HG03571 (cell line): ENCODE data around the gene LCMT2.

Experiments used
- ATAC-seq: cut with Tn5 transposase; IDR thresholded peaks from one replicate; pipeline ENCODE4 v1.9.1; 2021; ENCODE audit not compliant: unreplicated experiment

The LCMT2 gene, protein sequence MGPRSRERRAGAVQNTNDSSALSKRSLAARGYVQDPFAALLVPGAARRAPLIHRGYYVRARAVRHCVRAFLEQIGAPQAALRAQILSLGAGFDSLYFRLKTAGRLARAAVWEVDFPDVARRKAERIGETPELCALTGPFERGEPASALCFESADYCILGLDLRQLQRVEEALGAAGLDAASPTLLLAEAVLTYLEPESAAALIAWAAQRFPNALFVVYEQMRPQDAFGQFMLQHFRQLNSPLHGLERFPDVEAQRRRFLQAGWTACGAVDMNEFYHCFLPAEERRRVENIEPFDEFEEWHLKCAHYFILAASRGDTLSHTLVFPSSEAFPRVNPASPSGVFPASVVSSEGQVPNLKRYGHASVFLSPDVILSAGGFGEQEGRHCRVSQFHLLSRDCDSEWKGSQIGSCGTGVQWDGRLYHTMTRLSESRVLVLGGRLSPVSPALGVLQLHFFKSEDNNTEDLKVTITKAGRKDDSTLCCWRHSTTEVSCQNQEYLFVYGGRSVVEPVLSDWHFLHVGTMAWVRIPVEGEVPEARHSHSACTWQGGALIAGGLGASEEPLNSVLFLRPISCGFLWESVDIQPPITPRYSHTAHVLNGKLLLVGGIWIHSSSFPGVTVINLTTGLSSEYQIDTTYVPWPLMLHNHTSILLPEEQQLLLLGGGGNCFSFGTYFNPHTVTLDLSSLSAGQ

DNA sequence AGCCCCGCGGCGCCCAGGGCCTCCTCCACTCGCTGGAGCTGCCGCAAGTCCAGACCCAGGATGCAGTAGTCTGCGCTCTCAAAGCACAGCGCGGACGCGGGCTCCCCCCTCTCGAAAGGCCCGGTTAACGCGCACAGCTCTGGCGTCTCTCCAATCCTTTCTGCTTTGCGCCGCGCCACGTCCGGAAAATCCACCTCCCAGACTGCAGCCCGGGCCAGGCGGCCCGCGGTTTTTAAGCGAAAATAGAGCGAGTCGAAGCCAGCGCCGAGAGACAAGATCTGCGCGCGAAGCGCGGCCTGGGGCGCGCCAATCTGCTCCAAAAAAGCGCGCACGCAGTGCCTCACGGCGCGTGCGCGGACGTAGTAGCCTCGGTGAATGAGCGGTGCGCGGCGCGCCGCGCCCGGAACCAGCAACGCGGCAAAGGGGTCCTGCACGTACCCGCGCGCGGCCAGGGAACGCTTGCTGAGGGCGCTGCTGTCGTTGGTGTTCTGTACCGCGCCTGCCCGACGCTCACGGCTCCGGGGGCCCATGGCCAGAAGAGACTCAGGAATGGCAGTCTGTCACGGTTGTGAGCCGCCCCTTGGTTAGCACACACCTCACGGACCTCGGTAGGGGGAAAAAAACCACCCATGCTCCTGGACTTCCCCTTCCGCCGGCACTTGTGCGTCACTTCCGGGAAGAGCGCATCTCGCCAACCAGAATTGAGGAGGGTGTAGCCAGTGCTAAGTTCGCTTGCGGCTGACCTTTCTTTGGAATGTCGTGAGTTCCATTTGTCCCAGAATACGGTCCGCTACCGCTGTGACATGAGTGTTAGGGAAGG is at the start of gene LCMT2:
Gene LCMT2, minus strand, starts transcription at position 614 of the 820 bp plus-strand sequence. Its CDS starts 84 bp downstream, at position 530.
- ATAC-seq, result peak; percentile 84

- ATAC-seq, result no peak
These were observed 48.2 kb upstream of the LCMT2 start for GRCh38 chr15:43378601-43379000.

DNA sequence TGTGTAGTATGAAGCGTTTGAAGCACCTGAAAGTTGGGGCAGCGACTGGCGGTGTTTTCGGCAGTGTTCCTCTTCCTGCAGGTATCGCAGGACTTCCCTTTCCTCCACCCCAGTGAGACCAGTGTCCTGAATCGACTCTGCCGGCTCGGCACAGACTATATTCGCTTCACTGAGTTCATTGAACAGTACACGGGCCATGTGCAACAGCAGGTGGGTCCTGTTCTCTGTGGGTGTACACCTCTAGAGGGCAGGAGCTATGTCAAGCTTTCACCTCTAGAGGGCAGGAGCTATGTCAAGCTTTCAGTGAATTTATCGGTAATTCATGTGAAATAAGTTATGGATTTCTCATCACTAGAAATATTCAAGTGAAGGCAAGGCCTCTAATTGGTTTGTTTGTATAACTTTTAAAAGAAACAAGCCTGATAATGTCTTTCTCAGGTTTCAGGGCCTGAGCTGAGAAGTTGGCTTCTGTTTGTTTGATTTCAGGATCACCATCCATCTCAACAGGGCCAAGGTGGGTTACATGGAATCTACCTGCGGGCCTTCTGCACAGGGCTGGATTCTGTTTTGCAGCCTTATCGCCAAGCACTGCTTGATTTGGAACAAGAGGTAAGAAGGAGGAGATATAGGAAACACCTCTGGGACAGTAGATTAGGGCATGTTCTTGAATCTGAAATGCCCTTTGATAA is 45.8 kb upstream of the LCMT2 start:
- no peak for ATAC-seq

DNA sequence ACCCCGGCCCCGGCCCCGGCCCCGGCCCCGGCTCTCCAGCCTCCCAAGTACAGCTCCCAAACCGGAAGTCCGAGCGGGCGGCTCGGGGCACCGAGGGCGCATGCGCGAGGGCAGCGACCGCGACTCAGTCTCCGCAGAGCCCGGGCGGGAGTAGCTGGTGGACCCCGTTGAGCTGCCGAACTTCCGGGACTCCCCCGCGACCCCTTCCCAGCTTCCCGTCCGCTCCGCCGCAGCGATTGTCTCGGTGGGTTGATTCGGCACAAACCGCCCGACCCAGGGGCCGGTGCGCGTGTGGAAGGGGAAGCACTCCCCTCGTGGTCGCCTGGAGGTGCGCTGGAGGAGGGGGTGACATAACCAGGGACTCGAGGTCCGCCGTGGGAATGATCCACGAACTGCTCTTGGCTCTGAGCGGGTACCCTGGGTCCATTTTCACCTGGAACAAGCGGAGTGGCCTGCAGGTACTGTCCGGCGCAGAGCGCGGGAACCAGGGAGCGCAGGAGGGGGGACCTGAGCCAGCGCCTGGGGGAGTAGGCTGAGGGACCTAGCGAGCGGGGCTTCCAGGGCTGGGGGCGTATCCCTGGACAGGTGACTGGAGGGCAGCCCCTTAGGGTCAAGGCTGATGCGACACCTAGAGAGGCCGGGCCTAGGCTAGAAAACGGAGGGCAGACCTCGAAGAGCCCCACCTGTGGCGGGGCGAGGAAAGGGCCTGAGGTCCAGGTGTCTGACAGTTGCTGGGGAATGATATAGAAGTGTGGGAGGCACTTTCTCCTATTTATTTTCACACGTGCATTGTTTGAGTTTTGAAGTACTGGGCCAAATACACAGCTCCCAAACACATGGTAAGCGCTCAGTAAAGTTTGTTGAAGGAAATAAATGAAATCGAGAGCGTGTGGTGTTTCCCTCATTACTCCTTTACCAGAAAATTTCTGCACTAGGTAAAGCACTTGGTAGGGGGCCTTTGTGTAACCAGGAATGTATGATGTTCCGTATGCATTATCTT is 40.9 kb upstream of the LCMT2 start, which contains the start of the genes TUBGCP4 and ZSCAN29:
Gene TUBGCP4, plus strand, starts transcription at position 127 of the 1,000 bp plus-strand sequence. Its CDS starts 254 bp downstream, at position 381.
Gene ZSCAN29, minus strand, starts transcription at position 69 of the 1,000 bp plus-strand sequence. CDS start 1,130 bp downstream, outside the sequence.
- peak; percentile 60 for ATAC-seq

GRCh38 chr15:43370310-43370974 is 40.1 kb upstream of the LCMT2 start:
- ATAC-seq, result peak; percentile 21

DNA sequence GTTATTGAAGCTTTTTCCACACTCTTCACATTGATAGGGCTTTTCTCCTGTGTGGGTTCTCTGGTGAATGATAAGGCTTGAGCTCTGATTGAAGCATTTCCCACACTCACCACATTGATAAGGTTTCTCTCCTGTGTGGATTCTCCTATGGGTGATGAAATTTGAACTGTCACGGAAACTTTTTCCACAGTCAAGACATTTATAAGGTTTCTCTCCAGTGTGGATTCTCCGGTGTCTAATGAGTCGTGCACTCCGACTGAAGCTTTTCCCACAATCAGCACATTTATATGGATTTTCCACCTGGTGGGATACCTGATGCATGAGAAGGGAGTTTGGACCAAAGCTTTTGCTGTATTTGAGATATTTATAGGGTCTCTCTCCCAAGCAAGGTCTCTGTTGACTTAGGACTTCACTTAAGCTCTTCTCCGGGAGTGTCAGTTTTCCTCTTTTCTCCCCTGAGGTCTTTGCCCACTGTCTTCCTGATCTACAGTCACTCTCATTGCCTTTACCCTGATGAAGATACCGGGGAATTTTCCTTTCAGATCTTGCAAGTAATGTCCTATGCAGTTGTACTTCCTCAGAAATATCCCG is 31.0 kb upstream of the LCMT2 start:
- no peak for ATAC-seq

DNA sequence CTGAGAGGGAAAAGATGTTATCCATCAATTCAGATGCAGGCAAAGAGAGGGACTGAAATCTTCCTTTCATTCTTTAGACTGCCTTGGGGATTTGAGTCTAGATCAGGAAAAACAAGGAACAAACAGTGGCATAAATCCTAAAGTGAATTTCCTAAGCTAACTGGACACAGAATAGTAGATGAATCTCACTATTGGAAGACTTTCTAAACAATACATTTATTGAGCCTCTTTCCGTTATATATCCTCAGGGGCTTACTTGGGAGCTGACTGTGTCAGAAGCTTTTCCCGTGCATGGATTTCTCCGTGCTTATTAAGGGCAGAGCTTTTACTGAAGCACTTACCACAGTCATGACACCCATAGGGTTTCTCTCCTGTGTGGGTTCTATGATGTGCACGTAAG is 30.4 kb upstream of the LCMT2 start:
- ATAC-seq, result no peak

GRCh38 chr15:43352693-43353382 is 22.5 kb upstream of the LCMT2 start:
- ATAC-seq, result no peak

DNA sequence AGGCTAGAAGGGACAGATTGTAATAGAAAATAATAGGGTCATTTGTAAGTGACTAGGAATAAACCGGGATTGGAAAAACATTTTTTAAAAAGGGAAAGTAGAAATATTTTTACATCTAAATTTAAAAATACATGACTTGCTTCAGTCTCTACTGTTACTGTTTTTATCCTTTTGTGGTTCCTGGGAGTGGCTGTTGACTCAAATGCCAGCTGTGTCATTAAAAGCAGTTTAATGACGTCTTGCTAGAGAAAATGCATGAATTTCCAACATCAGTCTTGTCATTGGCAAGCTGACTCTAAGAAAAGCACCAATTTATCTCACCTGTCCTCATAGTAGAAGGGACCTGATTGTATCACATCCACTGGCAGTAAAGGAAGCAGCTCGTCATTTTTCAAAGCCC is 16.7 kb upstream of the LCMT2 start:
- ATAC-seq, result no peak

- no peak for ATAC-seq
These were observed 15.9 kb upstream of the LCMT2 start for GRCh38 chr15:43346305-43346704.

GRCh38 chr15:43330780-43331087 is 361 bp upstream of the LCMT2 start:
- ATAC-seq, result peak; percentile 15

DNA sequence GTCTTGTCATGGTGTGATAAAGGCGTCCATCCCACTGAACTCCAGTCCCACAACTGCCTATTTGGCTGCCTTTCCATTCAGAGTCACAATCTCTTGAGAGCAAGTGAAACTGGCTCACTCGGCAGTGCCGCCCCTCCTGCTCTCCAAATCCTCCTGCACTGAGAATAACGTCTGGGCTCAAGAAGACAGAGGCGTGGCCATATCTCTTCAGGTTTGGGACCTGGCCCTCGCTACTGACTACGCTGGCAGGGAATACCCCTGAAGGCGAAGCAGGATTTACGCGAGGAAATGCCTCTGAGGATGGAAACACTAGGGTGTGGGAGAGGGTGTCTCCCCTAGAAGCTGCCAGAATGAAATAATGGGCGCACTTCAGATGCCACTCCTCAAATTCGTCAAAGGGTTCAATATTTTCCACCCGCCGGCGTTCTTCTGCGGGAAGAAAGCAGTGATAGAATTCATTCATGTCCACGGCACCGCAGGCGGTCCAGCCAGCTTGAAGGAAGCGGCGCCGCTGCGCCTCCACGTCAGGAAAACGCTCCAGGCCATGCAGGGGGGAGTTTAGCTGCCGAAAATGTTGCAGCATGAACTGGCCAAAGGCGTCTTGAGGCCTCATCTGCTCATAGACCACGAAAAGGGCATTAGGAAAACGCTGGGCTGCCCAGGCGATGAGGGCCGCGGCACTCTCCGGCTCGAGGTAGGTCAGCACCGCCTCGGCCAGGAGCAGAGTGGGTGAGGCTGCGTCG is 985 bp downstream of the LCMT2 start:
- ATAC-seq, result no peak

- no peak for ATAC-seq
These were observed 5.2 kb downstream of the LCMT2 start for GRCh38 chr15:43325039-43325684.

DNA sequence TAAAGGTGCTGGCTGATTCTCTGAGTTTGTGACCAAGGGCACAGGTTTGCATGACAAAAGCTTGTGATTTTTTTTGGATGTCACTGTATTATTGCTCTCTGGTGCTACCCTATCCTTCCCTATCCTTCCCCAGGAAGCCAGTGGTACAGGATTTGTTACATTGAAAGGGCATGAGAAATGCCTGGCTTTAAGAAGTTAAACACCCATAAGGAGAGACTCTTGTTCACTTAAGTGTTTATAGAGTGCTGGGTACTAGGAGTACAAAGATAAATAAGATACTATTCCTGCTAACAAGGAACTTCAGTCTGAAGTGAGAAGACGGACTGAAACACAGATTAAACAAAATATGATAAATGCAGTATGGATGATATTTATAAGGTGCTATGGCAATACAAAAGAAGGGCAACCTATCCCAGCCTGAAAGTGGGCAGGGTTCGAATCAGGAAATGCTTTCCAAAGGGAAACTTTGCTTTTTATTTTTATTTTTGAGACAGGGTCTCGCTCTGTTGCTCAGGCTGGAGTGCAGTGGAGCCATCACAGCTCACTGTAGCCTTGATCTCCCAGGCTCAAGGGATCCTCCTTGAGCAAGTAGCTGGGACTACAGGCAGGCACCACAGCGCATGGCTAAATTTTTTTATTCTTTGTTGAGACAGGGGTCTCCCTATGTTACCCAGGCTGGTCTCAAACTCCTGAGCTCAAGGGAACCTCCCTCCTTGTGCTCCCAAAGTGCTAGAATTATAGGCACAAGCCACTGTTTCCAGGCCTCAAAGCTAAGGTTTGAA is 11.2 kb downstream of the LCMT2 start:
- no peak for ATAC-seq

DNA sequence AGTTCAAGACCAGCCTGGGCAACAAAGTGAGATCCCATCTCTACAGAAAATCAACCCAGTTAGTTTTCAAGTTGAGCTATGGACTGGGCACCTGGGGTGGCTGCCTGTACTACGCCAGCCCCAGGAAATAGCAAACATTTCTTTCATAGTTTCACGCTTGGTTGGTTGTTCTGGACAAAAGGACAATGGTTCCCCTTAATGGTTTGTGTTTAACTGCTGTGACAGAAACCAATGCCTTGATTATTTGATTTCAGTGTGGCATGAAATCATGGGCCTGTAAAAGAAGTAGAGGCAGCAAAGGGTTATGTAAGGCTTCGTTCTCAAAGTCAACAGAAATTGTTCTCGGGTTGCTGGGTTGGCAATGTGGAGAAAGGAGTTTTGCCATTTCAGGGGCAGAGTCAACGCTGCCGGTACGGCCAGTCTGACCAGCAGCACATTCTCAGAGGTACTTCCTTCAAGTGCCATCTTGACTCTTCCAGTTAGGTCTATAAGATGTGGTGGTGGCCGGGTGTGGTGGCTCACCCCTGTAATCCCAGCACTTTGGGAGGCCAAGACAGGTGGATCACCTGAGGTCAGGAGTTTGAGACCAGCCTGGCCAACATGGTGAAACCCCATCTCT is 12.7 kb downstream of the LCMT2 start:
- no peak for ATAC-seq

DNA sequence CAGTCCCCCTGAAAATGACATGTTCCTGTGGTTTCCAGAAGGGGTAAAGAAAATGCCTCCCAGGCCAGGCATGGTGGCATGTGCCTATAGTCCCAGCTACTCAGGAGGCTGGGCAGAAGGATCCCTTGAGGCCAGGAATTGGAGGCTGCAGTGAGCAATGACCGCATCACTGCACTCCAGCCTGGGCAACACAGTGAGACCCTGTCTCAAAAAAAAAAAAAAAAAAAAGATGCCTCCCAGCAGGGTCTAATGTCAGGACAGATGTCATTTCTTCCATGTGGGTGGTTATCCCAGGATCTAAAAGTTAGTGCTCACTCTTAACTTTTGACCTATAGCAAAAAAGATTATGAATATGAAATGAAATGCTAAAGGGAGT is 13.4 kb downstream of the LCMT2 start:
- no peak for ATAC-seq
